GM12878 (cell line): Measurements from ENCODE around the gene PSMD1. TPM values are rescaled to one million over a fixed set of nuclear protein-coding genes. Genes with fewer than 3 reads are reported as not detected.

Experiments used
- CHD2 ChIP-seq: IDR thresholded peaks from 2 replicates; pipeline ENCODE4 v1.6.1; 2011; ENCODE audit warnings: low read depth, low read length, improper control_type of control experiment, borderline replicate concordance
- EGR1 ChIP-seq, 2 experiments: IDR thresholded peaks; 1 replicate in 1 of 2; 2 replicates in 1 of 2; pipeline ENCODE4 v1.6.1; 2011 to 2012; ENCODE audit warnings: low read depth in 2 of 2, low read length in 2 of 2, borderline replicate concordance in 1 of 2, mild to moderate bottlenecking in 1 of 2, moderate library complexity in 1 of 2
- IKZF1 ChIP-seq: fragments of 450-650 bp; conservative IDR thresholded peaks from 2 replicates; pipeline ENCODE4 v1.6.1; 2017; ENCODE audit warnings: antibody characterized with exemption, mild to moderate bottlenecking
- JUNB ChIP-seq: IDR thresholded peaks from 2 replicates; pipeline ENCODE4 v1.6.1; 2016; ENCODE audit warnings: antibody characterized with exemption, mild to moderate bottlenecking
- KDM1A ChIP-seq: fragments of 200-600 bp; sonication (generic); IDR thresholded peaks from 2 replicates; pipeline ENCODE4 v1.6.1; 2016; ENCODE audit warnings: borderline replicate concordance
- NR2C1 ChIP-seq: fragments of 450-650 bp; IDR thresholded peaks from 2 replicates; pipeline ENCODE4 v1.6.1; 2017; ENCODE audit warnings: antibody characterized with exemption, mild to moderate bottlenecking, moderate library complexity
- POLR2AphosphoS2 ChIP-seq: IDR thresholded peaks from 2 replicates; pipeline ENCODE4 v1.6.1; 2011; ENCODE audit warnings: low read depth, mild to moderate bottlenecking, low read length, improper control_type of control experiment, moderate library complexity
- ZNF622 ChIP-seq: fragments of 450-650 bp; IDR thresholded peaks from 2 replicates; pipeline ENCODE4 v1.6.1; 2017; ENCODE audit warnings: mild to moderate bottlenecking, inconsistent platforms
- ZSCAN29 ChIP-seq: fragments of 450-650 bp; IDR thresholded peaks from 2 replicates; pipeline ENCODE4 v1.6.1; 2017; ENCODE audit warnings: mild to moderate bottlenecking, moderate library complexity
- polyA plus RNA-seq, 11 experiments: library from polyadenylated mRNA; depleted of rRNA in 4 of 11; unstranded in 6 of 11; stranded (reverse) in 5 of 11; fragments of >200 nt; fragmentation: Nextera tagmentation in 4 of 11; fragmentation: Illumina TruSeq in 1 of 11; extraction: Ambion mirVana in 4 of 11; extraction: Trizol in 1 of 11; gene quantifications; 1 replicate in 1 of 11; 2 replicates in 10 of 11; pipeline versions ENCODE4 v1.2.1 to v1.2.3, GENCODE V29; 2011 to 2016; ENCODE audit warnings: inconsistent platforms in 2 of 11, missing spikeins in 2 of 11, low read depth in 1 of 11
- total RNA-seq, 4 experiments: library from RNA; depleted of rRNA in 3 of 4; stranded (reverse); fragments of >200 nt in 3 of 4; fragmentation: Illumina TruSeq in 1 of 4; extraction: Trizol in 1 of 4; gene quantifications; 2 replicates each; pipeline versions ENCODE4 v1.2.1 to v1.2.3, GENCODE V29; 2013 to 2021
- TF ChIP-seq, protein P1 (sequence below): fragments of 450-650 bp; IDR thresholded peaks from 2 replicates; pipeline ENCODE4 v1.6.1; 2017; ENCODE audit warnings: mild to moderate bottlenecking, low read depth, inconsistent platforms; ENCODE audit not compliant: poor library complexity, severe bottlenecking
- TF ChIP-seq, protein P2 (sequence below): IDR thresholded peaks from 2 replicates; pipeline ENCODE4 v1.6.1; 2012; ENCODE audit warnings: low read depth, low read length, improper control_type of control experiment
- TF ChIP-seq, protein P3 (sequence below): fragments of 450-650 bp; IDR thresholded peaks from 2 replicates; pipeline ENCODE4 v1.6.1; 2017; ENCODE audit warnings: borderline replicate concordance
- TF ChIP-seq, protein P4 (sequence below): fragments of 450-650 bp; formaldehyde crosslinking; IDR thresholded peaks from 2 replicates; pipeline ENCODE4 v1.4.0; 2022; ENCODE audit warnings: mild to moderate bottlenecking, moderate library complexity
- TF ChIP-seq, protein P5 (sequence below): fragments of 450-650 bp; IDR thresholded peaks from 2 replicates; pipeline ENCODE4 v1.6.1; 2017; ENCODE audit warnings: mild to moderate bottlenecking, moderate library complexity
- TF ChIP-seq, protein P6 (sequence below): IDR thresholded peaks from 2 replicates; pipeline ENCODE4 v1.6.1; 2012; ENCODE audit warnings: low read depth, low read length, improper control_type of control experiment

The PSMD1 gene
- total and polyA plus RNA-seq, 10 of the 15 experiments (the other 5 are each of a cell fraction or from before 2014, with no cell fraction given): 87.4 to 220 (median 139) TPM

DNA sequence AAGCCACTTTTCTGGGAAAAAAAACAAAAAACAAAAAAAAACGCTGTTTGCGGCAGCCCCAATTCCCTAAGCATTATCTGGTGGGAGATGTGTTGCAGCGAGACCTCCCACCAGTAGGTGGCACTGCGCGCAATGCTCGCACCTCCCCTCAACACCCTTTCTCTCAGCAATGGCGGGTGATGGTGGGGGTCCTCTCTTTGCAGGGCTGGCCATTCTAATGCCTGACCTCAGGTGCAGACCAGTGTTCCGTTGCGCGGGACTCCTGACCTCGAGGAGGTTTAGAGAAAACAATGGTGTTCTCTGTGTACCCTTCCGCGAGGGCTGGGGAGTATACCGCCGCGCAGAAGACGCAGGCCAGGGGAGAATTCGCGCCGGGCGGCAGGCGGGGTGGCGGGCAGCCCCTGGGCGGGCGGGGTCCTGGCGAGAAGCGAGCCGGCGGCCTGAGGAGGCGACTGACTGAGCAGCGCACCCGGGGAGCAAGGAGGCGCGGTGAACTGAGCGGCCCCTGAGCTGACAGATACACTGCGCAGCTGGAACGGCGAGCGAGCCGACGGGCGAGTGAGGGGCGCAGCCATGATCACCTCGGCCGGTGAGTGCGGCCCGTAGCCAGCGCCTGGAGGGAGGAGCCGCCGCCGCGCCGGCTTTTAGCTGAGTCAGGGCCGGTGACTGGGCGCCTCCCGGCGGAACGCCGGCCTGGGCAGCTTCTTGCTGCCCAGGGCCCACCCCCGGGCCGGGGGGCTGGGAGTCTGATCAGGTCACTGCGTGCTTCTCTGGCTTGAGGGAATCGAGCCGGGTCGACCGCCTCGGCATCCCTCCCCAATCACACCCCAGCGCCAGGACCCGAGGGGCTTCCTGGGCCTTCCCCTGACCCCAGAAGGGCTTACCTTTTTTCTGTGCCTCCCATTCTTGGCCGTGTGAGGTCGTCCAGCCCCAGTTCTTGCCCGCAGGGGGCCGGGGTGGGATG is at the start of gene PSMD1 (continued):
- TF ChIP-seq, protein P1, sequence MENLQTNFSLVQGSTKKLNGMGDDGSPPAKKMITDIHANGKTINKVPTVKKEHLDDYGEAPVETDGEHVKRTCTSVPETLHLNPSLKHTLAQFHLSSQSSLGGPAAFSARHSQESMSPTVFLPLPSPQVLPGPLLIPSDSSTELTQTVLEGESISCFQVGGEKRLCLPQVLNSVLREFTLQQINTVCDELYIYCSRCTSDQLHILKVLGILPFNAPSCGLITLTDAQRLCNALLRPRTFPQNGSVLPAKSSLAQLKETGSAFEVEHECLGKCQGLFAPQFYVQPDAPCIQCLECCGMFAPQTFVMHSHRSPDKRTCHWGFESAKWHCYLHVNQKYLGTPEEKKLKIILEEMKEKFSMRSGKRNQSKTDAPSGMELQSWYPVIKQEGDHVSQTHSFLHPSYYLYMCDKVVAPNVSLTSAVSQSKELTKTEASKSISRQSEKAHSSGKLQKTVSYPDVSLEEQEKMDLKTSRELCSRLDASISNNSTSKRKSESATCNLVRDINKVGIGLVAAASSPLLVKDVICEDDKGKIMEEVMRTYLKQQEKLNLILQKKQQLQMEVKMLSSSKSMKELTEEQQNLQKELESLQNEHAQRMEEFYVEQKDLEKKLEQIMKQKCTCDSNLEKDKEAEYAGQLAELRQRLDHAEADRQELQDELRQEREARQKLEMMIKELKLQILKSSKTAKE: peak; percentile 46
- TF ChIP-seq EGR1 (IDR thresholded peaks at IDR 0.05; ENCODE audit: borderline replicate concordance in 1 of 2, low read depth in 2 of 2, low read length in 2 of 2) (peak in 1 of 2 experiments; percentile 75; a peak in 2 of 3 replicates), IKZF1 (peak; percentile 91), ZNF622 (no peak), NR2C1 (peak; percentile 52), CHD2 (peak; percentile 62), JUNB (0 out of 2 replicates have a peak, but pooled peaks have one; percentile 6), KDM1A (no peak), ZSCAN29 (no peak), POLR2AphosphoS2 (no peak)
- TF ChIP-seq, protein P2, sequence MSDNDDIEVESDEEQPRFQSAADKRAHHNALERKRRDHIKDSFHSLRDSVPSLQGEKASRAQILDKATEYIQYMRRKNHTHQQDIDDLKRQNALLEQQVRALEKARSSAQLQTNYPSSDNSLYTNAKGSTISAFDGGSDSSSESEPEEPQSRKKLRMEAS: peak; percentile 80
- TF ChIP-seq, protein P3, sequence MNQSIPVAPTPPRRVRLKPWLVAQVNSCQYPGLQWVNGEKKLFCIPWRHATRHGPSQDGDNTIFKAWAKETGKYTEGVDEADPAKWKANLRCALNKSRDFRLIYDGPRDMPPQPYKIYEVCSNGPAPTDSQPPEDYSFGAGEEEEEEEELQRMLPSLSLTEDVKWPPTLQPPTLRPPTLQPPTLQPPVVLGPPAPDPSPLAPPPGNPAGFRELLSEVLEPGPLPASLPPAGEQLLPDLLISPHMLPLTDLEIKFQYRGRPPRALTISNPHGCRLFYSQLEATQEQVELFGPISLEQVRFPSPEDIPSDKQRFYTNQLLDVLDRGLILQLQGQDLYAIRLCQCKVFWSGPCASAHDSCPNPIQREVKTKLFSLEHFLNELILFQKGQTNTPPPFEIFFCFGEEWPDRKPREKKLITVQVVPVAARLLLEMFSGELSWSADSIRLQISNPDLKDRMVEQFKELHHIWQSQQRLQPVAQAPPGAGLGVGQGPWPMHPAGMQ: peak; percentile 99
- TF ChIP-seq, protein P4, sequence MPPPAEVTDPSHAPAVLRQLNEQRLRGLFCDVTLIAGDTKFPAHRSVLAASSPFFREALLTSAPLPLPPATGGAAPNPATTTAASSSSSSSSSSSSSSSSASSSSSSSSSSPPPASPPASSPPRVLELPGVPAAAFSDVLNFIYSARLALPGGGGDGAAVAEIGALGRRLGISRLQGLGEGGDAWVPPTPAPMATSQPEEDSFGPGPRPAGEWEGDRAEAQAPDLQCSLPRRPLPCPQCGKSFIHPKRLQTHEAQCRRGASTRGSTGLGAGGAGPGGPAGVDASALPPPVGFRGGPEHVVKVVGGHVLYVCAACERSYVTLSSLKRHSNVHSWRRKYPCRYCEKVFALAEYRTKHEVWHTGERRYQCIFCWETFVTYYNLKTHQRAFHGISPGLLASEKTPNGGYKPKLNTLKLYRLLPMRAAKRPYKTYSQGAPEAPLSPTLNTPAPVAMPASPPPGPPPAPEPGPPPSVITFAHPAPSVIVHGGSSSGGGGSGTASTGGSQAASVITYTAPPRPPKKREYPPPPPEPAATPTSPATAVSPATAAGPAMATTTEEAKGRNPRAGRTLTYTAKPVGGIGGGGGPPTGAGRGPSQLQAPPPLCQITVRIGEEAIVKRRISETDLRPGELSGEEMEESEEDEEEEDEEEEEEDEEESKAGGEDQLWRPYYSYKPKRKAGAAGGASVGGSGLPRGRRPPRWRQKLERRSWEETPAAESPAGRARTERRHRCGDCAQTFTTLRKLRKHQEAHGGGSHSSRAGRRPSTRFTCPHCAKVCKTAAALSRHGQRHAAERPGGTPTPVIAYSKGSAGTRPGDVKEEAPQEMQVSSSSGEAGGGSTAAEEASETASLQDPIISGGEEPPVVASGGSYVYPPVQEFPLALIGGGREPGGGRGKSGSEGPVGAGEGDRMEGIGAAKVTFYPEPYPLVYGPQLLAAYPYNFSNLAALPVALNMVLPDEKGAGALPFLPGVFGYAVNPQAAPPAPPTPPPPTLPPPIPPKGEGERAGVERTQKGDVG (CRISPR knock-in tag): no peak
- TF ChIP-seq, protein P5, sequence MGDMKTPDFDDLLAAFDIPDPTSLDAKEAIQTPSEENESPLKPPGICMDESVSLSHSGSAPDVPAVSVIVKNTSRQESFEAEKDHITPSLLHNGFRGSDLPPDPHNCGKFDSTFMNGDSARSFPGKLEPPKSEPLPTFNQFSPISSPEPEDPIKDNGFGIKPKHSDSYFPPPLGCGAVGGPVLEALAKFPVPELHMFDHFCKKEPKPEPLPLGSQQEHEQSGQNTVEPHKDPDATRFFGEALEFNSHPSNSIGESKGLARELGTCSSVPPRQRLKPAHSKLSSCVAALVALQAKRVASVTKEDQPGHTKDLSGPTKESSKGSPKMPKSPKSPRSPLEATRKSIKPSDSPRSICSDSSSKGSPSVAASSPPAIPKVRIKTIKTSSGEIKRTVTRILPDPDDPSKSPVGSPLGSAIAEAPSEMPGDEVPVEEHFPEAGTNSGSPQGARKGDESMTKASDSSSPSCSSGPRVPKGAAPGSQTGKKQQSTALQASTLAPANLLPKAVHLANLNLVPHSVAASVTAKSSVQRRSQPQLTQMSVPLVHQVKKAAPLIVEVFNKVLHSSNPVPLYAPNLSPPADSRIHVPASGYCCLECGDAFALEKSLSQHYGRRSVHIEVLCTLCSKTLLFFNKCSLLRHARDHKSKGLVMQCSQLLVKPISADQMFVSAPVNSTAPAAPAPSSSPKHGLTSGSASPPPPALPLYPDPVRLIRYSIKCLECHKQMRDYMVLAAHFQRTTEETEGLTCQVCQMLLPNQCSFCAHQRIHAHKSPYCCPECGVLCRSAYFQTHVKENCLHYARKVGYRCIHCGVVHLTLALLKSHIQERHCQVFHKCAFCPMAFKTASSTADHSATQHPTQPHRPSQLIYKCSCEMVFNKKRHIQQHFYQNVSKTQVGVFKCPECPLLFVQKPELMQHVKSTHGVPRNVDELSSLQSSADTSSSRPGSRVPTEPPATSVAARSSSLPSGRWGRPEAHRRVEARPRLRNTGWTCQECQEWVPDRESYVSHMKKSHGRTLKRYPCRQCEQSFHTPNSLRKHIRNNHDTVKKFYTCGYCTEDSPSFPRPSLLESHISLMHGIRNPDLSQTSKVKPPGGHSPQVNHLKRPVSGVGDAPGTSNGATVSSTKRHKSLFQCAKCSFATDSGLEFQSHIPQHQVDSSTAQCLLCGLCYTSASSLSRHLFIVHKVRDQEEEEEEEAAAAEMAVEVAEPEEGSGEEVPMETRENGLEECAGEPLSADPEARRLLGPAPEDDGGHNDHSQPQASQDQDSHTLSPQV: peak; percentile 94
- TF ChIP-seq, protein P6, sequence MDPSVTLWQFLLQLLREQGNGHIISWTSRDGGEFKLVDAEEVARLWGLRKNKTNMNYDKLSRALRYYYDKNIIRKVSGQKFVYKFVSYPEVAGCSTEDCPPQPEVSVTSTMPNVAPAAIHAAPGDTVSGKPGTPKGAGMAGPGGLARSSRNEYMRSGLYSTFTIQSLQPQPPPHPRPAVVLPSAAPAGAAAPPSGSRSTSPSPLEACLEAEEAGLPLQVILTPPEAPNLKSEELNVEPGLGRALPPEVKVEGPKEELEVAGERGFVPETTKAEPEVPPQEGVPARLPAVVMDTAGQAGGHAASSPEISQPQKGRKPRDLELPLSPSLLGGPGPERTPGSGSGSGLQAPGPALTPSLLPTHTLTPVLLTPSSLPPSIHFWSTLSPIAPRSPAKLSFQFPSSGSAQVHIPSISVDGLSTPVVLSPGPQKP: 0 out of 2 replicates have a peak, but pooled peaks have one; percentile 15
